Stimulated activated naive CD4-positive, alpha-beta T cell treated with Interleukin-2 at 50 U/mL for 16 hours (primary cell): Measurements from ENCODE around the gene EXOC4.
"Not testable (repeated sequence)": the region's sequence is repeated elsewhere in the genome, so short reads cannot be mapped to it uniquely, and the experiment has no call there.

ENCODE experiments used
- DNase-seq: peaks from one replicate; lab custom pipeline; 2025; lab: John Stamatoyannopoulos, UW

Gene EXOC4

DNA sequence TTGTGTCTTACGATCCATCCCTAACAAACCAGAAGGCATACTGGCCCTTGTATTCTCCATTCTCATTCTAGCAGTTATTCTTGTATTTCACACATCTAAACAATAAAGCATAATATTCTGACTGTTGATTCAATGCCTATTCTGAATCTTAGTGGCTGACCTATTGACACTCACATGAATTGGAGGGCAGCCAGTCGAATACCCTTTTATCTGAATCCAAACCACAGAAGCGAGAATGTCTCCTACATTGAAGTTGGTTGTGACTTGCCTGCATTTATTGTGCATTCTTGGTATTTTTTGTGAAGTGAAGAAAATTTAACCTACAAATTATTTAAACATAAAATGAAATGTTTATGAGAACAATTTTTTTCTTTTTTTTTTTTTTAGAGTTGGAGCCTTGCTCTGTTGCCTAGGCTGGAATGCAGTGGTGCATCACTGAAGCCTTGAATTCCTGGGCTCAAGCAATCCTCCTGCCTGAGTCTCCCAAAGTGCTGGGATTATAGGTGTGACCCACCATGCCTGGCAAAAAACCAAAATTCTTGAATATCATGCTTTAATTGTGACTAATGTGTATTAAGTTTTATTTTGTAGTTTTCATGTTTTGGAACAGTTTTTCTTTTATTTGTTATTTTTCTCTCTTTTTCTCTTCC is 22.7 kb downstream of the EXOC4 start:
- no peak for DNase-seq

DNA sequence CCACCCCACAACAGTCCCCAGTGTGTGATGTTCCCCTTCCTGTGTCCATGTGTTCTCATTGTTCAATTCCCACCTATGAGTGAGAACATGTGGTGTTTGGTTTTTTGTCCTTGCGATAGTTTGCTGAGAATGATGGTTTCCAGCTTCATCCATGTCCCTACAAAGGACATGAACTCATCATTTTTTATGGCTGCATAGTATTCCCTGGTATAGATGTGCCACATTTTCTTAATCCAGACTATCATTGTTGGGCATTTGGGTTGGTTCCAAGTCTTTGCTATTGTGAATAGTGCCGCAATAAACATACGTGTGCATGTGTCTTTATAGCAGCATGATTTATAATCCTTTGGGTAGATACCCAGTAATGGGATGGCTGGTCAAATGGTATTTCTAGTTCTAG is 26.1 kb downstream of the EXOC4 start:
- not testable (repeated sequence) for DNase-seq

DNA sequence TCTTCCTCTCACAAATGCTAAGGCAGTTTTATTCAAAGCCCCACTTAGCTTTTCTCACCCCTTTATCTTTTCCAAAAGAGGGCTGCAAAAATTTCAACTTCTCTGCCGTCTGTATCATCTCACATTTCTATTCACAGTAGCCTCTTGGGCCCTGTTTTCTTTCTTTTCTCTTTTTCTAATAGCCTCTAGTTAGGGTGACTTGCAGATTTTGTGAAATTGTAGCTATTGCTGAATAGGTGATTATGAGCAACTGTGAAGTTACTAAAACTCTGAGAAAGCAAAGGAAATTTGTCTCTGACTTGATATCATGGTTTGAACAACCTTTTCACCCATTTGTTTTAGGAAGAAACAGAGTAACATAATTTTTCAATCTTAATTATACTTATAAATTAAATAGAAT is 29.2 kb downstream of the EXOC4 start:
- DNase-seq = no peak

DNA sequence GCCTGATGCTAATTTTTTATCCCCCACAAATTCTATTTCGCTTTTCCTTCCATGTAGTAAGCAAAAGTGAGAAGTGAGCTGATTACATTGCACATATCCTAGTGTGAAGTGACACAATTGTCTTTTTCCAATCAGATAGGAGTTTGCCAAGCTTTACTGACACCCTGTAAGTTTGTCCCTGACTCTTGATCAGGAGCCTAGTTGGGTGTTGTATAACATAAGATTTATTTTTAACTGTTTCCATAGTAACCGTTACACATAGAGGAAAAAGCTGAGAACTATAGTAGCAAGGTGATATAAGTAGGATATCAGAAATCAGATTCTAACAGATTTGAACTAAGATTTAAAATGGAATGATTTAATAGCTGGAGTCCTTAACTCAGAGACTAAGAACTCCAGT is 31.2 kb downstream of the EXOC4 start:
- DNase-seq = no peak

DNA sequence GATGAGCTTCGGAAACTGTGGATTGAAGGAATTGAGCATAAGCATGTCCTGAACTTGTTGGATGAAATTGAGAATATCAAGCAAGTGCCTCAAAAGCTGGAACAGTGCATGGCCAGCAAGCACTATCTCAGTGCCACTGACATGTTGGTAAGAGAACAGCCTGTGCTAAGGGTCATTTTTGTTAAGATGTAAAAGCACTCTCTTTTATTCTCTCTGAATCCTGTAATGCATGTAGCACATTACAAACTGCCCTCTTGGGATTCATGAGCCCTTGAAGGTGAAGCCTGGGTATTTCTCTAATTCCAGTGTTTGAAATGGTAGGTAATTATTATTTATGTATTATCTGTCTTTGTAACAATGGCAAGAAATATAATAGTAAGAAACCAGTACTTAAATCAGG is 36.1 kb downstream of the EXOC4 start:
- no peak for DNase-seq

DNA sequence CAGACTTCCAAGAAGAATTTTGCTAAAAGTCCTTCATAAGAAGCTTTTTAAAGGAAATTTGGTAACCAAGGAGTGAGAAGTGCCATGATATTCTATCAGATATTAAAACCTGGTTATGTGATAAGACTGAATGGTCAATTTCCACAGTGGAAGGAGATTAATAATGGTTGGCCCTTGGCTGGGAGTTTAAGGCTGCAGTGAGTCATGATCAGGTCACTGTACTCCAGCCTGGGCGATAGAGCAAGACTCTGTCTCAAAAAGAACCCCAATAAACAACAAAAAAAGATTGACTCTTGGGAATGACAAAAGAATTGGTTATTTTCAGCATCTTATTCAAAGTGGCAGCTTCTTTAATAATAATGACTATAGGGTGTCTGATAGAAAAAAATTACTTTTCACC is 37.2 kb downstream of the EXOC4 start:
- DNase-seq = no peak

DNA sequence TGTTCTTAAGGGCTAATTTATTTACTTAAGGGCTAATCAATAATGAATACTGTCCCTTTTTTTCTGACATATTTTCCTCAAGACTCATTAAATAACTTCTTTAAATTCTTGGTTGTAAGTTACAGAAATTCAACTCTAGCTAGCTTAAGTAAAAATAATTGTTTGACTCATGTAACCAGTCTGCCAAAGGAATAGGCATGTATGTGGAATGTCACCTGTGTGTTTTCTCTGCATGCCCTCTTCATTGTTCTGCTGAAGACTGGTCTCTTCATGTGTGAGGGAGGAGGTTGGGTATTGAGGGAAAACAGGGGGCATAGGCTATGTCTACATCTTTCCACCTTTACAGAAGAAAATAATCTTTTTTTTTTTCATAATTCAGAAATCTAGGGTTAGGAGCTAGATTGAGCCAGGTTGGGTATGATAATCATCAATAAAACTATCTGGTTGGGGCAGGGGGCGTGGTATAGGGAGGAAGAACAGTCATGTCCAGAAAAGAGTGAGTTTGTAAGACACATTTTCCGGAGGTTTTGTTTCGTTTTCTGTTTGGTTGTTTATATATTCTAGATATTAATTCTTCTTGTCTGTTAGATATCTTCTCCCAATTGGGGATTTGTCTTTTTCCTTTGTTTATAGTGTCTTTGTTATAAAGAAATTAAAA is 37.9 kb downstream of the EXOC4 start:
- peak; percentile 1 for DNase-seq

DNA sequence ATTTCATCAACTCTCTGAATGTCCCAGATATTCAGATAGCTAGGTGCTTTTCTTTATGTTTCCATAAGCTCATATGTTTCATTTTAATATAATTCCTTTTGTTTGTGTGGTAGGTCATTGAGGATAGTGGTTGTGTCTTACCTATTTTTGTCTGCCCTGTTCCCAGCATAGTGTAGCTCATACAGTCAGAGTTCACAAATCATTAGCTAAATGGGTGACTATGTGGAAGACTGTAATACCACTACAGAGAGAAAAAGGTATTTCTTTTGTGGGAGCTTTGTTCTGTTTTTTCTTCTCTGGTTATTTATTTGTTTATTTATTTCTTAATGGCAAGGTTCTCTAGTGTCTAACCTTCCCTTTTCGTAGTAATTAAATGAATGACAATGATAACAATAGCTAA is 39.8 kb downstream of the EXOC4 start:
- DNase-seq = no peak

DNA sequence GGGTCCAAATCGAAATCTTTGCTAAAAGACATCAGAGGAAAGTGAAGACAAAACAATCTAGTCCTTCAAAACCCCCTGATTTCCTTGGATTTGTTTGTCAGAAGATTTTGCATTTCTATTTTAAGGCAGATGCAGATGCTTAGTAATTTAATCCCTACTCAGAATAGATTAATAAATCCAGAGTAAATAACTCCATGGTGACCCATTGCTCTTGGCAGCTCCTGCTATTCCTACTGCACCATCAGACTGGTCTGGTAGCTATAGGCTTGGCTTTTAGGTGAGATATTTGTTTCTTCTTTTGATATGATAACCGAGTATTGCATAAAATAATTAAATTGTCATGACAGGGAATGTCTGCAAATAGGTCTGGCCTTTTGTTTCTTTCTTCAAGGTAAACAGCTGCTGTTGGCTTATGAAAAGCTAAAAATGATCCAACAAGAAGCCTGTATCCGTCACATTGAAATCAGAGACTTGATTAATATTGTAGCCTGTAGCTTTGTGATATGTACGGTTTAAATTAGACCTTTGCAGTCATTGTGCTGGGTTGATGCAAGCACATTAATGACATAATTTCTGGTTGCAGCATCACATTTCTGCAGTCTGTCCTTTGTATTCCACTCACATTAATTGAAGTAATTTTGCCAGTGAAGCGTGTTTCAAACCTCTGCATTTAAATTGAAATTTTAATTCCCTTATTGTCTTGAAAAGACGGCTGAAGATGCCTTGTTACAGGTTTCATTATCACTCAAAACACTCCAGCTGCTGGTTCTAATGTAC is 40.7 kb downstream of the EXOC4 start:
- no peak for DNase-seq

DNA sequence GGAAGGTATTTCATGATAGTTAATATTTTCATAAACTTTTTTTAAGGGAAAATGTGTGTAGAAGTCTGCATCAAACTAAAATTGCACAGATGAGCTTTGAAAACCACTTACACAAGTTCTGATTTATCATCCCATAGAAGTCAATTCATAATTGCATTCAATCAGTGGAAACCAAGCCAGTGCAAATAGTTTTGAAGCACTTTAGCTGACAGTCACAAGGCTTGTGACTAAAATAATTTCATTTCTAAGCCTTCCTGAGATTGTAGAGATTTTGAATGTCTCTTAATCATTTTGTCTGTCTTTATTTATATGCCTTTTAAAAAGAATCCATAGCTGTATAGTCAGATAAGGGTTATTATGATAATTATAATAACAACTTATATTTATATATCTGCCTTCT is 41.4 kb downstream of the EXOC4 start:
- DNase-seq = no peak

DNA sequence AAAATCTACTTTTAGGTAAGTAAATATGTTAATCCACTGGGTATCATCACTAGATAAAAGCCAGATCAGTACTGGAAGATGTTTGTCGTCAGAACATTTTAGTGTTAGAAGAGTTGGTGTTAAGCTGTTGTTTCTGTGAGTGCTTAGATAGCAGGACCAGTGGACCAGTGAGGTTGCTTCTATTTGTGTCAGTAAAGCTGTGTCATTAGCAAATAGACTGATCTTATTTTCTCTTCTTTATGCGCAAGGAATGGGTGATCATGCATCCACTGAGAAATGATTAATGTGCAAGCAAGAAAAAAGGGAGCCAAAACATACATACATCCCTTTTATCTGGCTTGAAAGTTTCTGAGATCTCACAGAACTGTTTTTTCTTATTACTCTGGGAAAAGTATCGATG is 42.6 kb downstream of the EXOC4 start:
- DNase-seq = no peak

DNA sequence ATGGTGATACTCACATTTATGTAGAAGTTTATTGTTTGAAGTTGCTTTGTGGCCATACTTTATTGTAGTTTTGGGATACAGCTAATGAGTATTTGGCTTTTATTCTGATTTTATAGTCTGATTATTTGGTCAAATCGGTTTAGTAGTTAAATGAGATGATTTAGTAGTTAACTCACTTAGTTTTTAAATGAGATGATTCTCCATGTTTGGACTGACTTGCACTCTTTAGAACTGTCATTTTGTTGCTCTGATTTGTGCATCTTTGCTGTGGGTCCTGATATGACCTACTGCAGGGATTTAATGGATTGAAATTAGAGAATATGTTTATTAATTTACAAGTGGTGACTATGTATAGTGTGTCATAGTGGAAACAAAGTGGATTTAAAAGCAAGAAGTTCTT is 44.2 kb downstream of the EXOC4 start:
- no peak for DNase-seq

DNA sequence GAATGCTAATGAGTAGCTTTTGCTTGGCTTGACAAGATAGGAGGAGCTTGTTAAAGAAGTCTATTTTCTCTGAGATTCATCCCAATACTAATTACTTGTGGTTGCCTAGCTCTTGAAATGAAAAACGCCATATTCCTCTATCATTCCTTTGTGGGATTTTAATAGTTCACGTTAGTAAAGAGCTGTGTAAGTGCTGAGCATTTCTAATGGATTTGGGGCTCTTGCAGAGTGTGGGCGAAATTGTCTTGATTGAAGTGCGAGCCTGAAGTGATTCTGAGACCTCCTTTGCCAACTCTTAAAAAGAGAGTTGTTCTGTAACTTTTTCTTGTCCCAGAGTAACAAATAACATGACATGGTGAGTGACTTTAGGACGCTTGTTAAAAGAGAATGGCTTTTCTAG is 45.2 kb downstream of the EXOC4 start:
- DNase-seq = no peak

DNA sequence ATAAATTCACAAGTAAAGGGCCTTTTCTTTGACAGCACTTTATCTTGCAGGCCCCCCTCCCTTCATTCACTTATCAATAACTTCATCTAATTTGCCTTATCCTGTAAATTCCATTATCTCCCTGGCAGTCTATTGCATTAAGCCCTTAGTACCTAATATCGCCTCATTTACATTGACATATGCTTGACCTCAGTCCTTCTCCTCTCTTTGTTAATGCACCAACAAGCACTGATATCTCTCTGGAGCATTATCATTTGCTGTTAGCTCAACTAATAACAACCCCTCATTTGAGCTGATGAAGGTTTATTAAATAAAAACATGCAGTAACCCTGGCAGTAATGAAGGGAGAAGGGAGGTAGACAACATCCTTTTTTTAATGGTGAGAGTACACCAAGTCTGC is 46.8 kb downstream of the EXOC4 start:
- no peak for DNase-seq

DNA sequence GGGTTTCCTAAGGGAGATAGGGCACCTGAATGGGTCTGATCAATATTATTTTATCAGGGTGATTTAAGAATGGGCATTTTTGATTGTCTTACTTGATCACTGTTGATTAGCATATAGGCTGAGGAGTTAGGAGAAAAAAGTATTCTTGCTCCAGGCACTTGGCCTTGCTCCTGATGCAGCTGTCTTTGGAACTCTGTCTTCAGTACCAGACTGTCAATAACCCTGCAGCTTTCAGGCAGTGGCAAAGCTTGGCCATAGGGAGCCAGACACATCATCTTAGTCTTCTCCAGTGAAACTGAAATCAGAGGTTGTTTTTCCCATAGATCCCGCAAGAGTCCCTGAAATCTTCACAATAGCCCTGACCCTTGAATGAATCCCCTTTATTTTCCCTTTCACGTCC is 47.2 kb downstream of the EXOC4 start:
- DNase-seq = no peak

DNA sequence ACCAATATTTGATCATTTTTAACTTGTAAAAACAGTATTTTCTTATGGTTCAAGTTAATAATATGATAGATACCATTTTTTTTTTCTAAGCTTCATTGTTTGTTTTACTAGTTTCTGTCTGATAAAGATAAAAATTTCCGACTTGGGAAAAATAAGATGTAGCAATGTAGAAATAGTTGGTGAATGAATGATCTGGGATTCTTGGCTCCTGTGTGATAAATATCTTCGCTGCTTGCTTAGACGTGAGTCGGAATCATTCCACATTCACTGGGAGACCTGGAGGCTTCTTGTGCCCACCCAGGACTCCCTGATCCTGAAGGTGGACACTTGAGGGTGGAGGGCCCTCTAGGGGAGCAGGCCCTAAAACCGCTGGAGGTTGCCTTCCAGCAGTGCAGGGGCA is 47.9 kb downstream of the EXOC4 start:
- DNase-seq = no peak

DNA sequence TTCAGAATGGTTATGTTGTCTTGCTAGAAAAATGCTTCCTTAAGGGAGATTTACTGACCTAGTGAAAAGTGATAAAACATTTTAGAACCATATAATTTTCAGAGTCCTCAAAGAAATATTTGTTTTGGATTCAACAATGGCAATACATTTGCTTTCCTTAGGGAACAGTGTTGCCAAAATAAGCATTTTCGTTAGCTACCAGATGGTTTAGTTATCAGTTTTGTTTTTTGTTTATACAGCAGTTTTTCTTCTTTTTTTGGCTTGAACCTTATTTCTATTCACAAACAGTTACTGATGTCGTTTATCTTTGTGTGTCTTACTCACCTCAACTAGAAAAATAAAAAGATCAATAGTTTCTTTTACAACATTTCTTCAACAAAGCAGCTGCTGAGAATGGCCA is 48.6 kb downstream of the EXOC4 start:
- no peak for DNase-seq

DNA sequence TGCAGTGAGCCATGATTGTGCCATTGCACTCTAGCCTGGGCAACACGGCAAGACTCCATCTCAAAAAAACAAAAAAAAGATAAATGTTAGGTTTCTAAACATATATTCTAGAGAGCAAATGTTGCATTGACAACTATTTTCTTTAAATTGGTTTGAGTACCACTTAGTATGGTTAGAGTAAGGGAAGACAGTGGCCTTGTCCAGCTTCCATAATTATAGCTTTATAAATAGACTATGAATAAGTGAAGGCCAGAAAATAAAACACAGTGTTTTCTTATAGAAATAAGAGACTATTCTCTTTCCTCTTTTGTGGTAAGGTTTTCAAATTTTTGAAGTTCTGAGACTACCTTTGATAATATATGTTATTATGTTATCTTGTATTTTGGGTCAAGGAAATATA is 50.5 kb downstream of the EXOC4 start:
- no peak for DNase-seq

DNA sequence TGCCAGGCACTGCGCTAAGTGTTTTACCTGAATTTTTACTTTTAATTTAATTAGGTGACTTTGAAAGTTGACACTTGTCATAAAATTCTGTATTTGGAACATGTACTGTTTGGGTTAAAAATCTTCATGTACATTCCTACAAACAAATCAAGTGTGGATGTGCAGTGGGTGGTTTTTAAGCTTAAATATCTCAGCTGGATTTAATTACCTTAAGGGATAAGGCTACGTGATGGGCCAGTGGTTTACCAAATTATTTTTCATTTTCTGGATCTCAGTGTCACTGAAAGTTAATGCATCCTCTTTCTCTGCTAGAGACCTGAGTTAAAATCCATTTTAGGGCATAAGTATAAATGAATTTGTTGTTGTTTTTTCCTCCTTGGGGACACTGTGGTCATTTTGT is 51.1 kb downstream of the EXOC4 start:
- DNase-seq = no peak

DNA sequence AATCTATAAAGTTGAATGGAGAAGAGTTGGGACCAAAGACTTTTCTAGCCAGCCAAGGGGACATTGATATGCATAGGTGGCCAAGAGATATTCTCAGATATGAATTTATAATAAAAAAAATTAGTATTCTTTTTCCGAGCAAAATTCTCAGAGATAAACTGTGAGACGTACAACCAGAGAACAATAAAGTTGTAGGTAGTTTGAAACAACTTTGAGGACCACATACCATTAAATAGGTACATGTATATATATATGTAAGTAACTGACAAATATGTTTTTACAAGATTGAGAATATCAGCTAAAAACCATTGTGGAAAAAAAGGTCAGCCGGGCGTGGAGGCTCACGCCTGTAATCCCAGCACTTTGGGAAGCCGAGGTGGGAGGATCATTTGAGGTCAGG is 56.5 kb downstream of the EXOC4 start:
- no peak for DNase-seq

DNA sequence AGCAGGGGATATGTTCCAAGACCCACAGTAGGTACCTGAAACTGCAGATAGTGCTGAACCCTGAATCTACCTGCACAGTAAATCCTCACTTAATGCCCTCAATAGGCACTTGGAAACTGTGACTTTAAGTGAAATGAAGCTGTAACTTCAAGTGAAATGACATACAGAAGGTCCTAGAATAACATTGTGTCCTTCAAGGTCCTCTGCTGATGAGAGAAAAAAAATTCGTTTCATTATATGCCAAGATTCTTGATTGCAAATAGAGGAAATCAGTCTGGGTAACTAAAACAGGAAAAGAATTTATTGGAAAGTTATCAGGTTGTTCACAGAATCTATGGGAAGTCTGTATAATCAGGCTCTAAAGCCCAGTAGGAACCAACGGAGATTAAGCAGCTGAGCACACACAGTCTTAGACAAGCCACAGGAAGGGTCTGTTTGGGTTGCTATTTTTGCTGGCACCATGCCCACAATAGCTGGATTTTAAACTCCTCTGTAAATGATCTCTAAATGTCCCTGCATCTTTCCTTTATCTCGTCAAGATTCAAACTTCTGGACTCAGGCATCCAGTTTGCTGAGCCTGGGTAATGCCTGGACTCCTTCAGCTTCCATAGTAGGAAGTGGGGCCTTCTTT is 57.5 kb downstream of the EXOC4 start:
- no peak for DNase-seq

DNA sequence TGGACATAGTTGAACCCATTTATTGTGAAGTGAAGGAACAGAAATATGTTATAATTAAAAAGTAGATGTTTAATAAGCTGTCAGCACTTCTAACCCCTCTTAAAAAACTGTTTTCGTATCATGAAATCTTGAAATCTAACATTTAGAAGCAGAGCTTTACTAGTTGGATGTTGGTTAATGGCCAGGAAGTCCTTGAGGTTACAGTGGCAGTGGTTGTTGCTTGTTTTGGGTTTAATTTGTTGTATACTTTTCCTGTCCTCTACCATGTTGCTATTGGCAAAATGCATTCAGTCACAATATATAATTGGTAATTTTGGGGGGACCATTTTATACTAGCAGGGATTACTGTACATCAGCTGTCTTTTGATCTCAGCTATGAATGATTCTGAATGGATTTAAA is 60.7 kb downstream of the EXOC4 start:
- DNase-seq = no peak

DNA sequence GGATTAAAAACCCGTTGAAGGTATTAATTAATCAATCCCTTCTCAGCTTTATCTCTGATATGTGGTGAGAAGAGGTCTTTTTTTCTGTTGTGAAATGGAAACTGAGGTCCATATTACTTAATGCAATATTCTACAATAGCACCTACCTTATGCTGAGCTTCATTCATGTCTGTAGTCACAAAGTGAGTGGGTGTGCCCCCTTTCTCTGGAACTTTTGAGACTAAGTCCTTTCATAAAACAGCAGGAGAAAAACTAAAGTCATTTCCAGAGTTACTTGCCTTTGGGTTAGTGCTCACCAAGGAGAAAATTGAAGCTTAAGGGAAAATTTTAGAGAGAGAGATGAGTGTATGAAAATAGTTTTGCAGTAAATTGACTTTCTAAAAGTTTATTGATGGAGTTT is 61.2 kb downstream of the EXOC4 start:
- no peak for DNase-seq
